ENCODE measurements around the gene GOLIM4. TPM values are rescaled to one million over a fixed set of nuclear protein-coding genes. Genes with fewer than 3 reads are reported as not detected.

GOLIM4 gene
- total RNA-seq, 1 donor from 2014 or later, result 50.9 TPM

- DNase-seq (no peak), ATAC-seq (no peak)
- Histone ChIP-seq H3K27ac (no peak overlapping the region), H3K27me3 (no peaks in the 10 kb centered on the region), H3K36me3 (no peaks in the 10 kb centered on the region), H3K4me3 (no peak overlapping the region), H3K4me1 (peaks cover 36% of the 10 kb centered on the region), H3K9me3 (no peaks in the 10 kb centered on the region)
- TF ChIP-seq CTCF (IDR thresholded peaks at IDR 0.05), result no peak
- intact Hi-C loops (cut with DNase I), result no loop called here
These were observed 5.2 kb downstream of the GOLIM4 start for GRCh38 chr3:168090306-168091085.

- no peak for TF ChIP-seq CTCF (IDR thresholded peaks at IDR 0.05)
These were observed 6.4 kb downstream of the GOLIM4 start for GRCh38 chr3:168089179-168089771.

GRCh38 chr3:168088106-168088720 is 7.5 kb downstream of the GOLIM4 start:
- ATAC-seq (peak; percentile 51), DNase-seq (no peak)
- Histone ChIP-seq H3K36me3 (no peaks in the 10 kb centered on the region), H3K4me1 (peaks cover 36% of the 10 kb centered on the region), H3K27ac (no peak overlapping the region), H3K4me3 (no peak overlapping the region), H3K9me3 (no peaks in the 10 kb centered on the region), H3K27me3 (no peaks in the 10 kb centered on the region)
- intact Hi-C loops (cut with DNase I), result no loop called here
- peak; percentile 35 for TF ChIP-seq CTCF (IDR thresholded peaks at IDR 0.05)

More at GRCh38 chr3:168089179-168089771, 6.4 kb downstream of the GOLIM4 start:
- intact Hi-C loops (cut with DNase I), result no loop called here
- H3K27me3 ChIP-seq, result no peaks in the 10 kb centered on the region
- no peaks in the 10 kb centered on the region for H3K9me3 ChIP-seq
- no peaks in the 10 kb centered on the region for H3K36me3 ChIP-seq
- H3K27ac ChIP-seq, result no peak overlapping the region
- peaks cover 36% of the 10 kb centered on the region for H3K4me1 ChIP-seq
- ATAC-seq (no peak), DNase-seq (no peak)
- no peak overlapping the region for H3K4me3 ChIP-seq

GRCh38 chr3:168087539-168087938 is 8.2 kb downstream of the GOLIM4 start:
- H3K4me3 ChIP-seq, result no peak overlapping the region
- no peaks in the 10 kb centered on the region for H3K36me3 ChIP-seq
- intact Hi-C loops (cut with DNase I), result no loop called here
- ATAC-seq, result no peak
- no peak for TF ChIP-seq CTCF (IDR thresholded peaks at IDR 0.05)
- DNase-seq, result no peak
- peaks cover 29% of the 10 kb centered on the region for H3K4me1 ChIP-seq
- H3K27me3 ChIP-seq, result no peaks in the 10 kb centered on the region
- no peak overlapping the region for H3K27ac ChIP-seq
- H3K9me3 ChIP-seq, result no peaks in the 10 kb centered on the region

- ATAC-seq, result no peak
- H3K4me1 ChIP-seq, result peaks cover 20% of the 10 kb centered on the region
- no peak for TF ChIP-seq CTCF (IDR thresholded peaks at IDR 0.05)
These were observed 9.0 kb downstream of the GOLIM4 start for GRCh38 chr3:168086541-168087260.

More at GRCh38 chr3:168086541-168087260, 9.0 kb downstream of the GOLIM4 start:
- Histone ChIP-seq H3K36me3 (no peaks in the 10 kb centered on the region), H3K27ac (no peak overlapping the region), H3K9me3 (no peaks in the 10 kb centered on the region), H3K4me3 (no peak overlapping the region), H3K27me3 (no peaks in the 10 kb centered on the region)
- intact Hi-C loops (cut with DNase I), result no loop called here
- DNase-seq, result no peak
